Osteoblast (primary cell): ENCODE measurements around the gene DAP3. TPM values are rescaled to one million over a fixed set of nuclear protein-coding genes. Genes with fewer than 3 reads are reported as not detected.

Experiments used
- DNase-seq: peaks from one replicate; pipeline ENCODE4 v3.0.0; 2011; ENCODE audit warnings: low spot score, mixed read lengths; ENCODE audit not compliant: insufficient read length; ENCODE audit errors: missing footprints
- H2AFZ ChIP-seq: 2 replicates; pipeline ENCODE4 v1.6.0; 2011; ENCODE audit warnings: mild to moderate bottlenecking, low read length
- H3K27ac ChIP-seq: 2 replicates; pipeline ENCODE4 v1.5.1; 2011; ENCODE audit warnings: mild to moderate bottlenecking, low read depth, low read length, moderate library complexity
- H3K27me3 ChIP-seq: 2 replicates; pipeline ENCODE4 v1.6.0; 2012; ENCODE audit warnings: mild to moderate bottlenecking, control low read depth, inconsistent platforms, low read length, moderate library complexity; ENCODE audit not compliant: insufficient read depth
- H3K36me3 ChIP-seq: 2 replicates; pipeline ENCODE4 v1.5.1; 2011; ENCODE audit warnings: mild to moderate bottlenecking, low read length, control low read depth, moderate library complexity; ENCODE audit not compliant: insufficient read depth
- H3K4me1 ChIP-seq: 2 replicates; pipeline ENCODE4 v1.5.1; 2011; ENCODE audit warnings: mild to moderate bottlenecking, low read length, control low read depth, moderate library complexity; ENCODE audit not compliant: insufficient read depth
- H3K4me2 ChIP-seq: 2 replicates; pipeline ENCODE4 v1.6.0; 2011; ENCODE audit warnings: mild to moderate bottlenecking, low read length; ENCODE audit not compliant: insufficient read depth
- H3K4me3 ChIP-seq: fragments of 200-600 bp; sonication (generic); 3 replicates; pipeline ENCODE4 v1.5.1; 2012; ENCODE audit warnings: mild to moderate bottlenecking, low read length, inconsistent platforms; ENCODE audit not compliant: insufficient read depth
- H3K79me2 ChIP-seq: 2 replicates; pipeline ENCODE4 v1.6.0; 2012; ENCODE audit warnings: mild to moderate bottlenecking, low read length, control low read depth, inconsistent platforms; ENCODE audit not compliant: insufficient read depth
- H3K9me3 ChIP-seq: 2 replicates; pipeline ENCODE4 v1.5.1; 2011; ENCODE audit warnings: low read depth, low read length, control low read depth
- H4K20me1 ChIP-seq: 2 replicates; pipeline ENCODE4 v1.6.0; 2012; ENCODE audit warnings: mild to moderate bottlenecking, low read length, control low read depth; ENCODE audit not compliant: insufficient read depth
- total RNA-seq: library from RNA; depleted of rRNA; stranded (reverse); fragments of >200 nt; gene quantifications from 2 replicates; pipeline ENCODE4 v1.2.3, GENCODE V29; 2012
- TF ChIP-seq, protein P1 (sequence below): IDR thresholded peaks from 2 replicates; pipeline ENCODE4 v1.5.1; 2011; ENCODE audit warnings: mild to moderate bottlenecking, low read depth, low read length, moderate library complexity; ENCODE audit errors: extremely low read depth

DAP3 gene
- total RNA-seq, 1 donor, result 73.1 TPM

DNA sequence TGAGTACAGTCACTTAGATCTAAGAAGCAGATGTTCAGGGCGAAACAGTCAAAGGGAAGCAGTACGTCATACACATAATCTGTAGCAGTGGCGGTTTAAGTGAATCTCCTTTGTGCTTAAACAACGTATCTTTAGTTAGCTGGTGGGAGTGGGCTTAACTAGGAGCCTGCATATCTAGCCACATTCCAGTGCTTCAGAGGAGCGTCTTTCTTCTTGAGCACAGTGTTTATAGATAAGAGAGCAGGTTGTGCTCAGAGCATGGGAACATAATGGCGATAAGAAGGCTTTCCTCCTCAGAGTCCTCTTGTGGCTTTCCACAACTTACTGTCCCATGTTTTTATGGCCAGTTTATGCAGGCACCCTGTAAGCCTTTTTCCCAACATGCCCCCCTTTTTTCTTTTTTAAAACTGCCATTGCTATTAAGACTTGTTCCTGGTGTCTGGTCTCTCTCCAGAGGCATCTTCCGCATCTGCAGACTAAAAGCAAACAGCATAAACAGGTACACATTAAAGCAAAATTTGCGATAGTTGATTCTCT, 3.2 kb downstream of the DAP3 start:
- Histone ChIP-seq H3K79me2 (peaks cover 93% of the 10 kb centered on the region), H3K36me3 (peaks cover 22% of the 10 kb centered on the region), H3K27ac (no peak overlapping the region), H3K4me1 (peaks cover 9% of the 10 kb centered on the region), H3K4me2 (no peak overlapping the region), H3K4me3 (no peak overlapping the region), H3K27me3 (no peaks in the 10 kb centered on the region), H2AFZ (no peak overlapping the region), H4K20me1 (peaks cover 29% of the 10 kb centered on the region), H3K9me3 (no peaks in the 10 kb centered on the region)
- DNase-seq, result no peak
- TF ChIP-seq, protein P1, sequence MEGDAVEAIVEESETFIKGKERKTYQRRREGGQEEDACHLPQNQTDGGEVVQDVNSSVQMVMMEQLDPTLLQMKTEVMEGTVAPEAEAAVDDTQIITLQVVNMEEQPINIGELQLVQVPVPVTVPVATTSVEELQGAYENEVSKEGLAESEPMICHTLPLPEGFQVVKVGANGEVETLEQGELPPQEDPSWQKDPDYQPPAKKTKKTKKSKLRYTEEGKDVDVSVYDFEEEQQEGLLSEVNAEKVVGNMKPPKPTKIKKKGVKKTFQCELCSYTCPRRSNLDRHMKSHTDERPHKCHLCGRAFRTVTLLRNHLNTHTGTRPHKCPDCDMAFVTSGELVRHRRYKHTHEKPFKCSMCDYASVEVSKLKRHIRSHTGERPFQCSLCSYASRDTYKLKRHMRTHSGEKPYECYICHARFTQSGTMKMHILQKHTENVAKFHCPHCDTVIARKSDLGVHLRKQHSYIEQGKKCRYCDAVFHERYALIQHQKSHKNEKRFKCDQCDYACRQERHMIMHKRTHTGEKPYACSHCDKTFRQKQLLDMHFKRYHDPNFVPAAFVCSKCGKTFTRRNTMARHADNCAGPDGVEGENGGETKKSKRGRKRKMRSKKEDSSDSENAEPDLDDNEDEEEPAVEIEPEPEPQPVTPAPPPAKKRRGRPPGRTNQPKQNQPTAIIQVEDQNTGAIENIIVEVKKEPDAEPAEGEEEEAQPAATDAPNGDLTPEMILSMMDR, result no peak

DNA sequence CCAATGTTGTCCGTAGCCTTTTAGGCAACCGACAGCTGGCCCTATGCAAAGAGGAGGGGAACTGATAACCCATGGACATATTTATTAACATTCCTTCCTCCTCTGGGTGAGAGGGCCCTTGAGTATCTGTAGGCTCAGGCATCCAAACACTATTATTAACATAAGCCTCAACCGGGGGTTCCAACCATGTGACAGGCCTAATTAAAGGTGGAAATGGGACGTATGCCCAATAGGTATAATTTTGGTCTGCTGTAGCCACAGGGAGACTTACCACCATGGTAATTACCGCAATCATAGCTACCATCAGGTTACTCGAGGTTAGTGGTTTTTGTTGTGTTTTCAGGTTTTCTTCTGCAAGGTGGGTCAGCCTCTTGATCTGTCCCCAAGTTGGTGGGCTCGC, 5.3 kb downstream of the DAP3 start:
- no peak overlapping the region for H3K4me3 ChIP-seq
- no peak for DNase-seq
- TF ChIP-seq, protein P1, result no peak
- H3K4me2 ChIP-seq, result no peak overlapping the region
- H2AFZ ChIP-seq, result no peak overlapping the region
- H3K9me3 ChIP-seq, result no peaks in the 10 kb centered on the region
- H3K36me3 ChIP-seq, result peaks cover 22% of the 10 kb centered on the region
- H3K27ac ChIP-seq, result no peak overlapping the region
- no peaks in the 10 kb centered on the region for H3K27me3 ChIP-seq
- peaks cover 17% of the 10 kb centered on the region for H3K4me1 ChIP-seq
- peaks cover 97% of the 10 kb centered on the region for H3K79me2 ChIP-seq
- peaks cover 45% of the 10 kb centered on the region for H4K20me1 ChIP-seq

DNA sequence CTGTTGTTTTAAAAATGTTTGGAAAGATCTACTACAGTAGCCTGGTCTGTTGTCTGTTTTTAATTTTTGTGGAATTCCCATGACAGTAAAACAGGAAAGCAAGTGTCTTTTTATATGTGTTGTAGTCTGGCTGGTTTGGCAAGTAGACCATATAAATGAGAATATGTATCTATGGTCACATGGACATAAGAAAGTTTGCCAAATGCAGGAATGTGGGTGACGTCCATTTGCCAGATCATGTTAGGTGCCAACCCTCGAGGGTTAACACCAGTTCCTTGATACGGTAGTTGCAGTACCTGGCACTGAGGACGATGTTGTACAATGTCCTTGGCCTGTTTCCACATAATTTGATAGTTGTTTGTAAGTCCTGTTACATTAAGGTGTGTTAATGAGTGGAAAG, 6.2 kb downstream of the DAP3 start:
- Histone ChIP-seq H3K4me2 (no peak overlapping the region), H3K27ac (no peak overlapping the region), H3K27me3 (no peaks in the 10 kb centered on the region), H2AFZ (no peak overlapping the region), H3K9me3 (no peaks in the 10 kb centered on the region), H3K4me1 (peaks cover 12% of the 10 kb centered on the region), H4K20me1 (peaks cover 48% of the 10 kb centered on the region), H3K36me3 (peaks cover 22% of the 10 kb centered on the region), H3K4me3 (no peak overlapping the region), H3K79me2 (peaks cover 97% of the 10 kb centered on the region)
- DNase-seq, result no peak
- TF ChIP-seq, protein P1, result no peak

DNA sequence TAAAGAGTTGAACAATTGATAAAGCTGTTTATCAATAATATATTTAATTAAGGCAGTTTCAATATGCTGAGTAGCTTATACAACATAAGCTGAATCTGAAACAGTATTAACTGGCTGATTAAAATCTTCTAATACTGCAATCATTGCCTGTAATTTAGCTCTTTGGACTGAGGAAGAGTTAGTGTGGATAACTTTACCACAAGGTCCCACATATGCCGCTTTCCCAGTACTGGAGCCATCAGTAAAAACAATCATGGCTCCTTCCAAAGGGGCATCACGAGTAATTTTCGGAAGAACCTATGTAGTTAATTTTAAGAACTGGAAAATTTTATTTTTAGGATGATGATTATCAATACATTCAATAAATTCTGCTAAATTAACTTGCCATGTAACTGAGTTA, 6.7 kb downstream of the DAP3 start:
- Histone ChIP-seq H2AFZ (no peak overlapping the region), H3K27me3 (no peaks in the 10 kb centered on the region), H3K4me1 (peaks cover 8% of the 10 kb centered on the region), H3K4me3 (no peak overlapping the region), H3K4me2 (no peak overlapping the region), H4K20me1 (peaks cover 47% of the 10 kb centered on the region), H3K79me2 (peaks cover 94% of the 10 kb centered on the region), H3K9me3 (no peaks in the 10 kb centered on the region), H3K27ac (no peak overlapping the region), H3K36me3 (peaks cover 20% of the 10 kb centered on the region)
- no peak for DNase-seq
- TF ChIP-seq, protein P1, result no peak
